ENCODE measurements around the gene MED4. TPM values are rescaled to one million over a fixed set of nuclear protein-coding genes. Genes with fewer than 3 reads are reported as not detected.
"Not testable (repeated sequence)": the region's sequence is repeated elsewhere in the genome, so short reads cannot be mapped to it uniquely, and the experiment has no call there.

Gene MED4
- total RNA-seq, 6 donors from 2014 or later: 23.2 to 41.8 (median 35.5) TPM

GRCh38 chr13:48069573-48069972, 25.3 kb downstream of the MED4 start:
- Histone ChIP-seq H3K27me3 (no peaks in the 10 kb centered on the region), H3K27ac (no peak overlapping the region), H3K36me3 (peaks cover 6 to 83% (median 50%) of the 10 kb centered on the region in 4 donors), H3K9me3 (peaks cover 19 to 46% (median 33%) of the 10 kb centered on the region in 4 donors), H3K4me1 (no peaks in the 10 kb centered on the region), H3K4me3 (no peak overlapping the region)
- ATAC-seq (ENCODE audit: low FRiP score in 2 of 2) (no peak), DNase-seq (no peak)
- TF ChIP-seq POLR2AphosphoS5 (IDR thresholded peaks at IDR 0.05) (no peak), CTCF (IDR thresholded peaks at IDR 0.05) (no peak)
- WGBS, 2 donors: 97% methylated on average over 1 of the region's 1 CpG

GRCh38 chr13:48068952-48069351, 26.0 kb downstream of the MED4 start:
- Histone ChIP-seq H3K27ac (no peak overlapping the region), H3K4me1 (no peaks in the 10 kb centered on the region), H3K27me3 (no peaks in the 10 kb centered on the region), H3K9me3 (peaks cover 19 to 46% (median 33%) of the 10 kb centered on the region in 4 donors), H3K4me3 (no peak overlapping the region), H3K36me3 (peaks cover 6 to 77% (median 46%) of the 10 kb centered on the region in 4 donors)
- no peak for ATAC-seq (ENCODE audit: low FRiP score in 2 of 2)
- no peak for DNase-seq
- TF ChIP-seq POLR2A (IDR thresholded peaks at IDR 0.05) (no peak), POLR2AphosphoS5 (IDR thresholded peaks at IDR 0.05) (no peak), CTCF (IDR thresholded peaks at IDR 0.05) (no peak), EP300 (IDR thresholded peaks at IDR 0.05) (no peak)
- 97 to 99% methylated on average over 2 of the region's 2 CpGs for WGBS, 2 donors

- H3K4me1 ChIP-seq: no peaks in the 10 kb centered on the region
- H3K27ac ChIP-seq: no peak overlapping the region
- H3K27me3 ChIP-seq: no peaks in the 10 kb centered on the region
- H3K4me3 ChIP-seq: no peak overlapping the region
- no peak for TF ChIP-seq CTCF (IDR thresholded peaks at IDR 0.05)
- TF ChIP-seq POLR2AphosphoS5 (IDR thresholded peaks at IDR 0.05): no peak
- TF ChIP-seq POLR2A (IDR thresholded peaks at IDR 0.05): no peak
- no peak for TF ChIP-seq EP300 (IDR thresholded peaks at IDR 0.05)
- no peak for ATAC-seq (ENCODE audit: low FRiP score in 2 of 2)
- H3K36me3 ChIP-seq: peaks cover 6 to 68% (median 37%) of the 10 kb centered on the region in 4 donors
- H3K9me3 ChIP-seq: peaks cover 19 to 46% (median 33%) of the 10 kb centered on the region in 4 donors
- DNase-seq: no peak
These were observed 26.9 kb downstream of the MED4 start for GRCh38 chr13:48068036-48068435.

GRCh38 chr13:48066310-48066989, 28.5 kb downstream of the MED4 start:
- Histone ChIP-seq H3K4me1 (no peaks in the 10 kb centered on the region), H3K9me3 (peaks cover 19 to 37% (median 27%) of the 10 kb centered on the region in 4 donors), H3K27ac (no peak overlapping the region), H3K4me3 (no peak overlapping the region), H3K27me3 (no peaks in the 10 kb centered on the region), H3K36me3 (peaks cover 0 to 52% (median 22%) of the 10 kb centered on the region in 4 donors)
- ATAC-seq (ENCODE audit: low FRiP score in 2 of 2) (no peak), DNase-seq (no peak)
- 94 to 98% methylated on average over 3 of the region's 3 CpGs for WGBS, 2 donors
- TF ChIP-seq CTCF (IDR thresholded peaks at IDR 0.05) (no peak), EP300 (IDR thresholded peaks at IDR 0.05) (no peak), POLR2AphosphoS5 (IDR thresholded peaks at IDR 0.05) (no peak), POLR2A (IDR thresholded peaks at IDR 0.05) (no peak)

GRCh38 chr13:48059951-48060350, 35.0 kb downstream of the MED4 start:
- H3K4me1 ChIP-seq; DNase-seq; H3K27ac ChIP-seq; H3K4me3 ChIP-seq; H3K27me3 ChIP-seq; H3K36me3 ChIP-seq; ATAC-seq (ENCODE audit: low FRiP score in 2 of 2); H3K9me3 ChIP-seq: not testable (repeated sequence)
- WGBS, 2 donors: 61 to 74% methylated on average over 5 of the region's 5 CpGs

- not testable (repeated sequence) for H3K27ac ChIP-seq; H3K9me3 ChIP-seq; H3K27me3 ChIP-seq; H3K36me3 ChIP-seq; H3K4me1 ChIP-seq; DNase-seq; ATAC-seq (ENCODE audit: low FRiP score in 2 of 2); H3K4me3 ChIP-seq
- WGBS, 2 donors: 87 to 89% methylated on average over 2 to 6 of the region's 6 CpGs
These were observed 36.4 kb downstream of the MED4 start for GRCh38 chr13:48058536-48058935.
